Measurements from ENCODE around the gene KRT74. TPM values are rescaled to one million over a fixed set of nuclear protein-coding genes. Genes with fewer than 3 reads are reported as not detected.

The KRT74 gene
- total RNA-seq (2022) (not detected in 2 replicates), Bru-seq, nascent RNA (not detected), BruChase-seq, experiment 1, labeled RNA remaining after a 6-hour chase (not detected), BruChase-seq, experiment 2, labeled RNA remaining after a 2-hour chase (not detected)
- long read RNA-seq, result 0 reads

GRCh38 chr12:52573743-52574142 lies at the start of gene KRT74:
Gene KRT74 (minus strand): TSS chr12:52573843. CDS start chr12:52573777, 66 bp downstream.
- intact Hi-C loops (cut with micrococcal nuclease; ENCODE audit: unreplicated experiment), result no loop called here
- Mint-ChIP-seq H3K9me3 (ENCODE audit: low read depth, unreplicated experiment) (no peaks in the 10 kb centered on the region), H3K4me3 (ENCODE audit: low read depth, unreplicated experiment) (no peak within 1 kb of the TSS), H3K27me3 (ENCODE audit: unreplicated experiment) (peaks cover 80% of the 10 kb centered on the region), H3K27ac (ENCODE audit: unreplicated experiment) (no peak within 1 kb of the TSS), H3K36me3 (ENCODE audit: insufficient read depth, unreplicated experiment) (no peaks in the 10 kb centered on the region), H3K4me1 (ENCODE audit: low read depth, unreplicated experiment) (no peaks in the 10 kb centered on the region)
- CTCF ChIA-PET, result no interaction called here
- DNase-seq, result no peak
- TF ChIP-seq, protein P1, sequence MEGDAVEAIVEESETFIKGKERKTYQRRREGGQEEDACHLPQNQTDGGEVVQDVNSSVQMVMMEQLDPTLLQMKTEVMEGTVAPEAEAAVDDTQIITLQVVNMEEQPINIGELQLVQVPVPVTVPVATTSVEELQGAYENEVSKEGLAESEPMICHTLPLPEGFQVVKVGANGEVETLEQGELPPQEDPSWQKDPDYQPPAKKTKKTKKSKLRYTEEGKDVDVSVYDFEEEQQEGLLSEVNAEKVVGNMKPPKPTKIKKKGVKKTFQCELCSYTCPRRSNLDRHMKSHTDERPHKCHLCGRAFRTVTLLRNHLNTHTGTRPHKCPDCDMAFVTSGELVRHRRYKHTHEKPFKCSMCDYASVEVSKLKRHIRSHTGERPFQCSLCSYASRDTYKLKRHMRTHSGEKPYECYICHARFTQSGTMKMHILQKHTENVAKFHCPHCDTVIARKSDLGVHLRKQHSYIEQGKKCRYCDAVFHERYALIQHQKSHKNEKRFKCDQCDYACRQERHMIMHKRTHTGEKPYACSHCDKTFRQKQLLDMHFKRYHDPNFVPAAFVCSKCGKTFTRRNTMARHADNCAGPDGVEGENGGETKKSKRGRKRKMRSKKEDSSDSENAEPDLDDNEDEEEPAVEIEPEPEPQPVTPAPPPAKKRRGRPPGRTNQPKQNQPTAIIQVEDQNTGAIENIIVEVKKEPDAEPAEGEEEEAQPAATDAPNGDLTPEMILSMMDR (IDR thresholded peaks at IDR 0.05; ENCODE audit: unreplicated experiment), result no peak
- BruUV-seq (replicated peaks), result no TSS peak

DNA sequence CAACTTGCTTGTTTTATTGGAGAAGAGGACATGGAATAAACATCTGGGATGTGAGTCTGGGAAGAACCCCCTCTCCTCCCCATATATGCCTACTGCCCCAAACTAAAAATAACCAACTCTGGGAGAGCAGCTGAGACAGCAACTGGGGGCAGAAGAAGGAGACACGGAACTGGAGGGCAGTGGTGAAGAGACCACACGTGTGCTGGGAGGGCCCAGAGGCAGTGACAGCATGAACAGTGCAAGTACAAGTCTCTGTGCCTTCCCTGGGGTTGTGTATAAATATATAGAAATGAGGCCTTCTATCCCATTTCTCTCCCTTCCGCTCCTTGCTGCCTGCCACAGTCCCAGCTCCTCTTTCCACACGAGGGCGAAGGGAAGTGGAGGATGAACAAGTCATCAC lies 48.7 kb upstream of the KRT74 start:
- peaks cover 91% of the 10 kb centered on the region for H3K27me3 Mint-ChIP-seq (ENCODE audit: unreplicated experiment)
- CTCF ChIA-PET, result interaction anchor here (0.6 kb wide), 1 partner anchor 571 kb away, joined by 5 read pairs; the partner anchor contains the start of gene NR4A1
- no TSS peak for BruUV-seq (replicated peaks)
- no peaks in the 10 kb centered on the region for H3K9me3 Mint-ChIP-seq (ENCODE audit: low read depth, unreplicated experiment)
- intact Hi-C loops (cut with micrococcal nuclease; ENCODE audit: unreplicated experiment), result no loop called here
- H3K4me3 Mint-ChIP-seq (ENCODE audit: low read depth, unreplicated experiment), result no peak overlapping the region
- no peaks in the 10 kb centered on the region for H3K4me1 Mint-ChIP-seq (ENCODE audit: low read depth, unreplicated experiment)
- no peak overlapping the region for H3K27ac Mint-ChIP-seq (ENCODE audit: unreplicated experiment)
- TF ChIP-seq, protein P1 (IDR thresholded peaks at IDR 0.05; ENCODE audit: unreplicated experiment), result no peak
- no peaks in the 10 kb centered on the region for H3K36me3 Mint-ChIP-seq (ENCODE audit: insufficient read depth, unreplicated experiment)
- DNase-seq, result no peak

GRCh38 chr12:52618866-52619265 lies 45.2 kb upstream of the KRT74 start:
- TF ChIP-seq, protein P1 (IDR thresholded peaks at IDR 0.05; ENCODE audit: unreplicated experiment), result no peak
- Mint-ChIP-seq H3K27me3 (ENCODE audit: unreplicated experiment) (peaks cover 96% of the 10 kb centered on the region), H3K9me3 (ENCODE audit: low read depth, unreplicated experiment) (no peaks in the 10 kb centered on the region), H3K27ac (ENCODE audit: unreplicated experiment) (no peak overlapping the region), H3K36me3 (ENCODE audit: insufficient read depth, unreplicated experiment) (no peaks in the 10 kb centered on the region), H3K4me3 (ENCODE audit: low read depth, unreplicated experiment) (no peak overlapping the region), H3K4me1 (ENCODE audit: low read depth, unreplicated experiment) (no peaks in the 10 kb centered on the region)
- CTCF ChIA-PET, result no interaction called here
- intact Hi-C loops (cut with micrococcal nuclease; ENCODE audit: unreplicated experiment), result no loop called here
- no TSS peak for BruUV-seq (replicated peaks)
- DNase-seq, result no peak

GRCh38 chr12:52618216-52618615 lies 44.6 kb upstream of the KRT74 start, which contains the start of gene KRT73:
Gene KRT73 (minus strand): TSS chr12:52618559. CDS start chr12:52618524, 35 bp downstream.
- H3K36me3 Mint-ChIP-seq (ENCODE audit: insufficient read depth, unreplicated experiment), result no peaks in the 10 kb centered on the region
- BruUV-seq (replicated peaks), result no TSS peak
- DNase-seq, result no peak
- no peaks in the 10 kb centered on the region for H3K9me3 Mint-ChIP-seq (ENCODE audit: low read depth, unreplicated experiment)
- intact Hi-C loops (cut with micrococcal nuclease; ENCODE audit: unreplicated experiment), result no loop called here
- H3K4me1 Mint-ChIP-seq (ENCODE audit: low read depth, unreplicated experiment), result no peaks in the 10 kb centered on the region
- TF ChIP-seq, protein P1 (IDR thresholded peaks at IDR 0.05; ENCODE audit: unreplicated experiment), result no peak
- no peak within 1 kb of the TSS for H3K4me3 Mint-ChIP-seq (ENCODE audit: low read depth, unreplicated experiment)
- H3K27me3 Mint-ChIP-seq (ENCODE audit: unreplicated experiment), result peaks cover 100% of the 10 kb centered on the region
- CTCF ChIA-PET, result no interaction called here
- H3K27ac Mint-ChIP-seq (ENCODE audit: unreplicated experiment), result no peak within 1 kb of the TSS

Data from Calu3 (cell line).